Uterus (tissue), 4 donors: Measurements from ENCODE around the gene SAP30L. TPM values are rescaled to one million over a fixed set of nuclear protein-coding genes. Genes with fewer than 3 reads are reported as not detected.

ENCODE experiments used
- DNase-seq, 2 donors: peaks; one replicate each; pipeline ENCODE4 v3.0.0-alpha.2; 2019 to 2020
- H3K27ac ChIP-seq, 2 donors: fragments of 200-600 bp; sonication (generic); 1 replicate in 1 of 2; 2 replicates in 1 of 2; pipeline ENCODE4 v1.5.1; 2016 to 2018
- H3K27me3 ChIP-seq, 2 donors: fragments of 200-600 bp; sonication (generic); one replicate each; pipeline ENCODE4 v1.5.1; 2018 to 2019; ENCODE audit warnings: control low read depth in 1 of 2
- H3K36me3 ChIP-seq, 2 donors: fragments of 200-600 bp; sonication (generic); one replicate each; pipeline ENCODE4 v1.5.1; 2019; ENCODE audit warnings: control low read depth in 1 of 2
- H3K4me1 ChIP-seq, 2 donors: fragments of 200-600 bp; sonication (generic); one replicate each; pipeline ENCODE4 v1.5.1; 2018 to 2019; ENCODE audit warnings: control low read depth in 1 of 2
- H3K4me3 ChIP-seq, 2 donors: fragments of 200-600 bp; sonication (generic); 1 replicate in 1 of 2; 2 replicates in 1 of 2; pipeline ENCODE4 v1.5.1; 2018 to 2019; ENCODE audit warnings: mild to moderate bottlenecking in 1 of 2
- H3K9me3 ChIP-seq, 2 donors: fragments of 200-600 bp; sonication (generic); one replicate each; pipeline ENCODE4 v1.5.1; 2019; ENCODE audit warnings: control low read depth in 1 of 2
- POLR2A ChIP-seq, 2 donors: fragments of 450-650 bp; IDR thresholded peaks; one replicate each; pipeline ENCODE4 v1.6.1; 2016; ENCODE audit warnings: antibody characterized with exemption in 2 of 2, mild to moderate bottlenecking in 1 of 2, moderate library complexity in 1 of 2
- intact Hi-C: fragments of 100-400 bp; cut with DNase I; formaldehyde crosslinking; loops from one replicate; pipeline ENCODE4 v1.15.1; 2023; ENCODE audit warnings: low total_unique reads
- total RNA-seq, 4 donors: library from RNA; depleted of rRNA in 3 of 4; stranded (reverse); fragments of >200 nt in 3 of 4; gene quantifications; one replicate each; pipeline versions ENCODE4 v1.1.0 to v1.2.4, GENCODE V29; 2014 to 2023
- TF ChIP-seq, protein P1 (sequence below), 4 experiments: fragments of 200-600 bp in 2 of 4; fragments of 450-650 bp in 2 of 4; sonication (generic) in 2 of 4; IDR thresholded peaks; one replicate each; pipeline ENCODE4 v1.5.1; 2016 to 2019; ENCODE audit warnings: antibody characterized with exemption in 4 of 4, mild to moderate bottlenecking in 2 of 4, moderate library complexity in 1 of 4
- donor health status: DM: yes; HTN: yes; CAD: no.

SAP30L gene
- total RNA-seq, 4 donors from 2014 or later, result 9.5 to 61.7 (median 31.2) TPM

DNA sequence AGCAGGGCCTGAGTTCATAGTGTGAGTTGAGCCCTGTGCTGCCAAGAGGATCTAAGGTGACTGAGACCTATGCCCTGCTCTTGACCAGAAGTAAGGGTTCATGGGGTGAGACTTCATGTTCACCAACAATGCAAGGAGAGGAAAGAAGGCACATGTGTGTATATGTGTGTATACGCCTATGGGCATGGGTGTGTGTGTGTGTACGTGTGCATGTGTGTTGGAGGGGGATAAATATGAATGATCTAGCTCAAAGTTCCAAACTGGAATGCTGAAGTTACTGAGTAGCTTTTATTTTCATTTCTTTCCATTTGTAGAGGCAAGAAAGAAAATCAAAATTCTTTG lies 57.9 kb downstream of the SAP30L start:
- intact Hi-C loops, result no loop called here
- no peak for DNase-seq
- Histone ChIP-seq H3K4me3 (no peak overlapping the region), H3K27ac (no peak overlapping the region), H3K4me1 (no peaks in the 10 kb centered on the region), H3K36me3 (no peaks in the 10 kb centered on the region), H3K9me3 (no peaks in the 10 kb centered on the region), H3K27me3 (no peaks in the 10 kb centered on the region)
- TF ChIP-seq, protein P1, sequence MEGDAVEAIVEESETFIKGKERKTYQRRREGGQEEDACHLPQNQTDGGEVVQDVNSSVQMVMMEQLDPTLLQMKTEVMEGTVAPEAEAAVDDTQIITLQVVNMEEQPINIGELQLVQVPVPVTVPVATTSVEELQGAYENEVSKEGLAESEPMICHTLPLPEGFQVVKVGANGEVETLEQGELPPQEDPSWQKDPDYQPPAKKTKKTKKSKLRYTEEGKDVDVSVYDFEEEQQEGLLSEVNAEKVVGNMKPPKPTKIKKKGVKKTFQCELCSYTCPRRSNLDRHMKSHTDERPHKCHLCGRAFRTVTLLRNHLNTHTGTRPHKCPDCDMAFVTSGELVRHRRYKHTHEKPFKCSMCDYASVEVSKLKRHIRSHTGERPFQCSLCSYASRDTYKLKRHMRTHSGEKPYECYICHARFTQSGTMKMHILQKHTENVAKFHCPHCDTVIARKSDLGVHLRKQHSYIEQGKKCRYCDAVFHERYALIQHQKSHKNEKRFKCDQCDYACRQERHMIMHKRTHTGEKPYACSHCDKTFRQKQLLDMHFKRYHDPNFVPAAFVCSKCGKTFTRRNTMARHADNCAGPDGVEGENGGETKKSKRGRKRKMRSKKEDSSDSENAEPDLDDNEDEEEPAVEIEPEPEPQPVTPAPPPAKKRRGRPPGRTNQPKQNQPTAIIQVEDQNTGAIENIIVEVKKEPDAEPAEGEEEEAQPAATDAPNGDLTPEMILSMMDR (IDR thresholded peaks at IDR 0.05), result no peak
- TF ChIP-seq POLR2A (IDR thresholded peaks at IDR 0.05), result no peak

GRCh38 chr5:154505567-154505966 lies 59.8 kb downstream of the SAP30L start:
- Histone ChIP-seq H3K4me3 (no peak overlapping the region), H3K27me3 (no peaks in the 10 kb centered on the region), H3K9me3 (no peaks in the 10 kb centered on the region), H3K36me3 (no peaks in the 10 kb centered on the region), H3K27ac (no peak overlapping the region), H3K4me1 (no peaks in the 10 kb centered on the region)
- TF ChIP-seq, protein P1 (IDR thresholded peaks at IDR 0.05), result no peak
- TF ChIP-seq POLR2A (IDR thresholded peaks at IDR 0.05), result no peak
- intact Hi-C loops, result no loop called here
- no peak for DNase-seq

GRCh38 chr5:154506049-154506715 lies 60.4 kb downstream of the SAP30L start:
- H3K27me3 ChIP-seq, result no peaks in the 10 kb centered on the region
- no peaks in the 10 kb centered on the region for H3K36me3 ChIP-seq
- DNase-seq, result no peak
- H3K4me3 ChIP-seq, result no peak overlapping the region
- TF ChIP-seq, protein P1 (IDR thresholded peaks at IDR 0.05), result no peak
- no peak for TF ChIP-seq POLR2A (IDR thresholded peaks at IDR 0.05)
- intact Hi-C loops, result no loop called here
- H3K4me1 ChIP-seq, result no peaks in the 10 kb centered on the region
- H3K9me3 ChIP-seq, result no peaks in the 10 kb centered on the region
- H3K27ac ChIP-seq, result no peak overlapping the region

- TF ChIP-seq, protein P1 (IDR thresholded peaks at IDR 0.05), result no peak
- no peak for TF ChIP-seq POLR2A (IDR thresholded peaks at IDR 0.05)
- Histone ChIP-seq H3K9me3 (no peaks in the 10 kb centered on the region), H3K36me3 (no peaks in the 10 kb centered on the region), H3K27me3 (no peaks in the 10 kb centered on the region), H3K4me3 (no peak overlapping the region), H3K4me1 (no peaks in the 10 kb centered on the region), H3K27ac (no peak overlapping the region)
- intact Hi-C loops, result no loop called here
- no peak for DNase-seq
Measured at GRCh38 chr5:154506716-154507080, 60.9 kb downstream of the SAP30L start.

DNA sequence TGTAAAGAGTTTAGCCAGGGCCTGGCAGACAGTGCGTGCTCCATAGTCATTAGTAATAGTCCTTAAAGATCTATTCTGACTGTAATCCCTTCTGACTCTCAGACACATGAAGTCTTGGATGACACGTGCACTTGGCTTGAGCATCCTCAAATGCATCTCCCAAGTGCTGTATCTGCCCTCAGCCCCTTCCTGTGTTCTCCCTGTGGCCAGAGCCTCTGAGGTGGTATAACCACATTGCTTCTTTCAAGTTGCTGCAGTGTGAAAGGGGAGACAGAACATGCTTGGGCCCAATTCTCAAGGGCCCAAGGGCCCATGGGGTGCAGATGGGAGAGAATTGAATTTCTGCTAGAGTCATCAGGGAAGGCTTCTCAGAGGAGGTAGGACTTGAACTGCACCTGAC lies 62.3 kb downstream of the SAP30L start:
- H3K27me3 ChIP-seq, result no peaks in the 10 kb centered on the region
- no peak overlapping the region for H3K27ac ChIP-seq
- TF ChIP-seq POLR2A (IDR thresholded peaks at IDR 0.05), result no peak
- TF ChIP-seq, protein P1 (IDR thresholded peaks at IDR 0.05), result no peak

More for the DNA sequence above, 62.3 kb downstream of the SAP30L start:
- Histone ChIP-seq H3K4me3 (no peak overlapping the region), H3K4me1 (no peaks in the 10 kb centered on the region), H3K36me3 (no peaks in the 10 kb centered on the region), H3K9me3 (no peaks in the 10 kb centered on the region)
- DNase-seq, result no peak
- intact Hi-C loops, result no loop called here
